ENCODE results near the gene SLC1A3. TPM values are rescaled to one million over a fixed set of nuclear protein-coding genes. Genes with fewer than 3 reads are reported as not detected.

Gene SLC1A3
- total and polyA plus RNA-seq, 2 donors (not counting 1 experiment from before 2014, with no cell fraction given) = 0.37 TPM; not detected in 1

- no peak overlapping the region for H3K27ac ChIP-seq (ENCODE audit: low read length in 2 of 2)
- H3K36me3 ChIP-seq (replicated peaks in 1 of 2; ENCODE audit: control extremely low read depth in 1 of 2, control insufficient read depth in 1 of 2, extremely low read depth in 1 of 2, insufficient read depth in 2 of 2, low read length in 1 of 2) = no peaks in the 10 kb centered on the region
- peaks cover 44% of the 10 kb centered on the region for H3K27me3 Mint-ChIP-seq
- H3K79me2 ChIP-seq (ENCODE audit: control insufficient read depth, insufficient read depth, low read length) = no peaks in the 10 kb centered on the region
- ATAC-seq (ENCODE audit: low read depth) (no peak), DNase-seq (no peak)
- H3K27me3 ChIP-seq (replicated peaks in 1 of 4; ENCODE audit: control extremely low read depth in 1 of 4, control insufficient read depth in 3 of 4, insufficient read depth in 4 of 4, low read length in 3 of 4) = peaks cover 0 to 23% (median 14%) of the 10 kb centered on the region in 4 experiments
- 98% methylated on average over 5 of the region's 9 CpGs for WGBS (ENCODE audit: insufficient coverage)
- CTCF ChIA-PET = no interaction called here
- POLR2A ChIA-PET = no interaction called here
- no peak for TF ChIP-seq CTCF (IDR thresholded peaks at IDR 0.05)
- no peak overlapping the region for H3K27ac Mint-ChIP-seq
- peaks cover 5% of the 10 kb centered on the region for H3K9me3 Mint-ChIP-seq (ENCODE audit: insufficient read depth)
- intact Hi-C loops (cut with micrococcal nuclease) = no loop called here
- H4K20me1 ChIP-seq (ENCODE audit: control insufficient read depth, insufficient read depth, low read length, poor library complexity, severe bottlenecking) = no peaks in the 10 kb centered on the region
- H3K4me1 ChIP-seq (ENCODE audit: control insufficient read depth in 2 of 2, insufficient read depth in 2 of 2, low read length in 2 of 2) = peaks cover 6 to 7% of the 10 kb centered on the region in 2 donors
- no peak overlapping the region for H3K4me2 ChIP-seq (replicated peaks; ENCODE audit: low read depth, low read length, poor library complexity, severe bottlenecking)
- H3K4me3 Mint-ChIP-seq = no peak overlapping the region
- H2AFZ ChIP-seq (ENCODE audit: insufficient read depth, low read depth, low read length, poor library complexity, severe bottlenecking) = no peak overlapping the region
- H3K4me1 Mint-ChIP-seq = peaks cover 5% of the 10 kb centered on the region
- peaks cover 0 to 3% (median 0%) of the 10 kb centered on the region in 3 donors for H3K9me3 ChIP-seq (ENCODE audit: control extremely low read depth in 1 of 3, control insufficient read depth in 2 of 3, insufficient read depth in 1 of 3, low read length in 2 of 3)
- no peak overlapping the region for H3K4me3 ChIP-seq (ENCODE audit: control extremely low read depth in 1 of 5, extremely low read depth in 1 of 5, insufficient read depth in 1 of 5, low read depth in 2 of 5, low read length in 4 of 5)
- H3K9ac ChIP-seq (ENCODE audit: low read length) = no peak overlapping the region
Observed at GRCh38 chr5:36611520-36612274, 5.3 kb downstream of the SLC1A3 start.

- Histone ChIP-seq H3K36me3 (replicated peaks in 1 of 2; ENCODE audit: control extremely low read depth in 1 of 2, control insufficient read depth in 1 of 2, extremely low read depth in 1 of 2, insufficient read depth in 2 of 2, low read length in 1 of 2) (no peaks in the 10 kb centered on the region), H3K4me2 (replicated peaks; ENCODE audit: low read depth, low read length, poor library complexity, severe bottlenecking) (no peak overlapping the region), H4K20me1 (ENCODE audit: control insufficient read depth, insufficient read depth, low read length, poor library complexity, severe bottlenecking) (no peaks in the 10 kb centered on the region), H3K27me3 (replicated peaks in 1 of 4; ENCODE audit: control extremely low read depth in 1 of 4, control insufficient read depth in 3 of 4, insufficient read depth in 4 of 4, low read length in 3 of 4) (peaks cover 0 to 10% (median 4%) of the 10 kb centered on the region in 4 experiments), H3K79me2 (ENCODE audit: control insufficient read depth, insufficient read depth, low read length) (no peaks in the 10 kb centered on the region), H3K27ac (ENCODE audit: low read length in 2 of 2) (no peak overlapping the region), H3K9me3 (ENCODE audit: control extremely low read depth in 1 of 3, control insufficient read depth in 2 of 3, insufficient read depth in 1 of 3, low read length in 2 of 3) (peaks cover 0 to 3% (median 0%) of the 10 kb centered on the region in 3 donors), H2AFZ (ENCODE audit: insufficient read depth, low read depth, low read length, poor library complexity, severe bottlenecking) (no peak overlapping the region), H3K4me1 (ENCODE audit: control insufficient read depth in 2 of 2, insufficient read depth in 2 of 2, low read length in 2 of 2) (no peaks in the 10 kb centered on the region), H3K4me3 (ENCODE audit: control extremely low read depth in 1 of 5, extremely low read depth in 1 of 5, insufficient read depth in 1 of 5, low read depth in 2 of 5, low read length in 4 of 5) (no peak overlapping the region), H3K9ac (ENCODE audit: low read length) (no peak overlapping the region)
- no peak overlapping the region for H3K4me3 Mint-ChIP-seq
- 92% methylated on average over 6 of the region's 8 CpGs for WGBS (ENCODE audit: insufficient coverage)
- H3K27ac Mint-ChIP-seq = no peak overlapping the region
- DNase-seq (no peak), ATAC-seq (ENCODE audit: low read depth) (no peak)
- H3K27me3 Mint-ChIP-seq = peaks cover 32% of the 10 kb centered on the region
- POLR2A ChIA-PET = no interaction called here
- H3K4me1 Mint-ChIP-seq = no peaks in the 10 kb centered on the region
- CTCF ChIA-PET = no interaction called here
- intact Hi-C loops (cut with micrococcal nuclease) = no loop called here
- peaks cover 5% of the 10 kb centered on the region for H3K9me3 Mint-ChIP-seq (ENCODE audit: insufficient read depth)
- TF ChIP-seq EZH2 (IDR thresholded peaks at IDR 0.05; ENCODE audit: borderline replicate concordance, insufficient read depth, low read depth, low read length, poor library complexity, severe bottlenecking) = no peak
- no peak for TF ChIP-seq CTCF (IDR thresholded peaks at IDR 0.05)
Observed at GRCh38 chr5:36613241-36613640, 6.8 kb downstream of the SLC1A3 start.

Measured in B cell (primary cell).